ENCODE data around the gene CD68.
"Not testable (repeated sequence)": the region's sequence is repeated elsewhere in the genome, so short reads cannot be mapped to it uniquely, and the experiment has no call there.

CD68 gene

GRCh38 chr17:7613769-7614424 is 34.5 kb downstream of the CD68 start:
- no peak for DNase-seq

DNA sequence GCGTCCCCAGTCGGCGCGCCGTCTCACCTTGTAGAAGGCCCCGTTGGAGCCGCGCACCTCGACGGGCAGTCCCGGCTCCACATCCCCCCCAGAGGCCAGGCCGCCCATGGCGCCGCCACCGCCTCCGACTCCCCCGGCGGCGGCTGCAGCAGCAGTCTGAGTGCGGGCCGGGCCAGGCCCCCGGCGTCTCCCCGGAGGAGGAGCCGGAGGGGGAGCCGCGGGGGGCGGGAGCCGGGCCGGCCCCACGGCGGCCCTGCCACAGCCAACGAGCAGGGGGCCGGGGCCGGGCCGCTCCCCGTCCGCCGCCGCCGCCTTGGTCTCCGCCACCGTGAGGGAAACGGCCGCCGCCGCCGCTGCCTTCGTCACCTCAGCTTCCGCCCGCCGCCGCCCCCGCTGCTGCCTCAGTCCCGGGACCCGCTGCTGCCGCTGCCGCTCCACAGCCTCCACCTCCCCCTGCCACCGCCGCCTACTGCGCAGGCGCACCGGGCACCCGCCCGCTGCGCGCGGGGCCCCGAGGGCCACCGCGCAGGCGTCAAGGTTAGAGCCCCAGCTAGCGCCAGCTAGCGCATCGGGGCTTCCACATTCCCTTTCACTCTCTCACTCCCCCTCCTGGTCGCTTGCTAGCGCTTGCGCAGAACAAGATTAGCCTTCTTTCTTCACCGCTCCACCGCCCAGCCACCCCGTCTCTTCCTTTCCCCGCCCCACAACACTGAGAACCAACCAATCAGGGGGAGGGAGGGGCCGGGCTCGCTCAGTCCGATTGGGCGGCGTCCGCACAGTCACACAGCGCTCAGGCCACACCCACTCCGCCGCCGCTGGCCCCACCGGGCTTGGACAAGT is 35.2 kb downstream of the CD68 start, which contains the start of gene FXR2:
FXR2 (minus strand) TSS at position 473 of the 840 bp plus-strand sequence; CDS start at position 108, 365 bp downstream.
- peak; percentile 69 for DNase-seq

DNA sequence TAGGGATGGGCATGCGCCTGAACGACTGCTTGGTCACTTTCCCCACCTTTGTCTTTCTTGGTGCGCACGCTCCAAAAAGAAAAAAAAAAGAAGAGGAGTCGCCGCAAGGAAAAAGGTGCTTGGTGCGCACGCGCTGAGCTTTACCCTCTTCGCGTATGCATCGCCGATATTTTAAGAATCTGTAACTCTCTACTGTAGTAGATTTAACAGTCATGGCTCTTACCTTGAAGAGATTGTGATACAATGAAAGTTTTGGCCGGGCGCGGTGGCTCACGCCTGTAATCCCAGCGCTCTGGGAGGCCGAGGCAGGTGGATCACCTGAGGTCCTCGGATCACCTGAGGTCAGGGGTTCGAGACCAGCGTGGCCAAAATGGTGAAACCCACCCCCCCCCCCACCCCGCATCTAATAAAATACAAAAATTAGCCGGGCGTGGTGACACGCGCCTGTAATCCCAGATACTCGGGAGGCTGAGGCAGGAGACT is 35.9 kb downstream of the CD68 start:
- no peak for DNase-seq

DNA sequence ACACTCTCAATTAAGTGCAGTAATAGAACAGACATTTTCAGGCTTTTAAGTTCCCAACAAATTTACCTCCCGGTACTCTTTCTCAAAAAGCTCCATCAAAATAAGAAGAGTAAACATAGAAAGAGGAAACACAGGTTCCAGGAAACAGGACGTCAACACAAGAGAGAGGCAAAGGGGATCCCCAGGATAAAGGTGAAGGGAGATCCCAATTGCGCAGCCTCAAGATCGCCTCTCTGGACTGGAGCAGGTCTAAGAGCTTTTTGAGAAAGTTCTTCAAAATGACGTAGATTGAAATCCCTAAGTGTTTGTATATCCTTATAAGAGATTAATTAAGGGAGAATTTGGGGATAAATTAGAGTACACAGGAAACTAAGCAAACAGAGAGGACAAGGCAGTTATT is 39.2 kb downstream of the CD68 start:
- DNase-seq: no peak

- DNase-seq: no peak
These were observed 41.4 kb downstream of the CD68 start for GRCh38 chr17:7620835-7621234.

- no peak for DNase-seq
These were observed 44.2 kb downstream of the CD68 start for GRCh38 chr17:7623661-7624060.

- DNase-seq: not testable (repeated sequence)
These were observed 46.3 kb downstream of the CD68 start for GRCh38 chr17:7625749-7626148.

DNA sequence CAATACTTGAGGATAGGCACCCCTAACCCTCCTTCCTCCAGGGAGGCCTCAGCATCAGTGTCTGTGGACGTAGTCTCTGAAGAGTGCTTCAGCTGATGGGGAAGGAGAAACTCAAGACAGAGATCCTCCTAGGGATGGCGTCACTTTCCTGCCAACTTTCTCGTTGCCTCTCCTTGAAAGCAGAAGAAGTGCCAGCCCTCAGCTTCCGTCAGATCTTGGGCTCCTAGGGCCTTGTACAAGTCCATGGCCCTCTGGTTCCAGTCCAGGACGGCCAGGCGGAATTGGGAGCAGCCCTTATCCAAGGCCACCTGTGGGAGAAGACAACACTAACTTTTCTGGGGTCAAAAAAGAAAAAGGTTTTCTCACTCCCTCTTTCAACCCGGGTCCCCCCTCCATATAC is 46.9 kb downstream of the CD68 start:
- DNase-seq: no peak

DNA sequence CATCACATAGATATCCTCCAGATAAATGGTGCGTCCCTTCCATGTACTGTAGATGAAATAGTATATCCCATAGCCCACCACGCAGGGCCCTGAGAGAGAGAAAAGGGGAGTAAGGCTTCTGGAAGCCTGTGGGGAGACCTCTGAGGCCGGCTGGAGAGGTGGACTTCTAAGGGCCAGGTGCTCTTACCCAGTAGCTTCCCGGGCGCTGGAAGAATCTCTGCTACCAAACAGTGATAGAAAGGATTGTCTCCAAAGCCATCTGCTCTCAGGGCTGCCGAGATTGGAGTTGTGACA is 47.5 kb downstream of the CD68 start:
- no peak for DNase-seq

- DNase-seq: no peak
These were observed 48.0 kb downstream of the CD68 start, which contains the start of gene SAT2 for GRCh38 chr17:7627250-7628121. SAT2 (minus strand) TSS chr17:7627821; CDS start chr17:7627635, 186 bp downstream.

DNA sequence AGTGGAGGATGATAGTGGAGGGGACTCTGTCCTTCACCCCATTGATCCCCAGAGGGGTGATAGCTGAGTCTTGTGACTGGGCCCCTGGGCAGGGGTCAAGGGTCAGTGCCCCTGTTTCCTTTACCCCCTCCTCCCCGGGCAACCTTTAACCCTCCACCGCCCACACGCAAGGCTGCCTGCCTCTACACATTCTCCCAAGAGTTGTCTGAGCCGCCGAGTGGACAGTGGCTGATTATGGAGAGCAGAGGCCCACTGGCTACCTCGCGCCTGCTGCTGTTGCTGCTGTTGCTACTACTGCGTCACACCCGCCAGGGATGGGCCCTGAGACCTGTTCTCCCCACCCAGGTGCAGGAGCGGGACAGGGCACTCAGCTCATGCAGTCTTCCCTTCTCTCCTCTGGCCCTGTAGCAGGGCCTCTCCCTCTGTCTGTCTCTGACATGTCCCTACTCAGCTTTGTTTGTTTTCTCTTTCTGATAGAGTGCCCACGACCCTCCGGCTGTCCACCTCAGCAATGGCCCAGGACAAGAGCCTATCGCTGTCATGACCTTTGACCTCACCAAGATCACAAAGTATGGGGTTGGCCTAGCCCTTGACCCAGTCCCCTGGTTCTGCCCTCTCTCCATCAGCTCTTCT is 50.6 kb downstream of the CD68 start, which contains the start of gene SHBG:
SHBG (plus strand) TSS at position 197 of the 633 bp plus-strand sequence; CDS start at position 235, 38 bp downstream.
- no peak for DNase-seq
